ENCODE data around the gene TJAP1. TPM values are rescaled to one million over a fixed set of nuclear protein-coding genes. Genes with fewer than 3 reads are reported as not detected.

Gene TJAP1
- total and polyA plus RNA-seq, 2 donors = 10.5 to 29.7 TPM

DNA sequence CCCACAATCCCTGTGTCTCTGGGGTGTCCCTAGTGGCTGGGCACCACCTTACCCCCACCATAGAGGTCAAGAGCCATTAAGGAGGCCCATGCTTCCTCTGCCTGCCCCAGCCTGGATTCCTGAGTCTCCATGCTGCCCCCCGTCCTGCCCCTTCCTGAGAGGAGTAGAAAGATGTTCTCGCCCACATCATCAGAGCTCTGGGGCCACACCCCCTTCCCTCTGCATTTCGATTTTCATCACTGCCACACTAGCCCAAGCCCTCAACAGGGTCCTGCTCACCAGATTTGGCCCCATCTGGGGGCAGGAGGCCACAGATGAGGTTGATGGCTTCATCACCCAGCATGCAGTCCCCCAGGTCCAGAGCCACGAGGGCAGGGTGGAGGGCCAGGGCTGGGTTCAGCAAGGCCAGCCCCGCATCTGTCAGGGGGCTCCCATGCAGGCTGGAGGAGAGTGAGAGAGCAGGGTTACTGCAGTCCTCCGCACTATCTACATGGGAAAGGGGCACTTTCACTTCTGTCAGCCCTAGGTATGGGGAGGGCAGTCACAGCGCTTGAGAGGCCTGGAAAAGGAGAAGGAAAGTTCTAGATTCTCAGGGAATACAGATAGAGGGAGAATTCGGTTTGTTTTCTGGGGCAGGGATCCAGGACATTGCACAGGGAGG is 31.2 kb downstream of the TJAP1 start:
- Histone ChIP-seq H3K4me1 (ENCODE audit: insufficient read depth) (peaks cover 2% of the 10 kb centered on the region), H3K36me3 (ENCODE audit: insufficient read depth) (peaks cover 8% of the 10 kb centered on the region), H3K4me3 (ENCODE audit: low read depth, low read length) (no peak overlapping the region), H3K27ac (ENCODE audit: low read depth) (no peak overlapping the region)
- no peak for DNase-seq (ENCODE audit: extremely low spot score)
- WGBS = 66% methylated on average over 8 of the region's 8 CpGs

DNA sequence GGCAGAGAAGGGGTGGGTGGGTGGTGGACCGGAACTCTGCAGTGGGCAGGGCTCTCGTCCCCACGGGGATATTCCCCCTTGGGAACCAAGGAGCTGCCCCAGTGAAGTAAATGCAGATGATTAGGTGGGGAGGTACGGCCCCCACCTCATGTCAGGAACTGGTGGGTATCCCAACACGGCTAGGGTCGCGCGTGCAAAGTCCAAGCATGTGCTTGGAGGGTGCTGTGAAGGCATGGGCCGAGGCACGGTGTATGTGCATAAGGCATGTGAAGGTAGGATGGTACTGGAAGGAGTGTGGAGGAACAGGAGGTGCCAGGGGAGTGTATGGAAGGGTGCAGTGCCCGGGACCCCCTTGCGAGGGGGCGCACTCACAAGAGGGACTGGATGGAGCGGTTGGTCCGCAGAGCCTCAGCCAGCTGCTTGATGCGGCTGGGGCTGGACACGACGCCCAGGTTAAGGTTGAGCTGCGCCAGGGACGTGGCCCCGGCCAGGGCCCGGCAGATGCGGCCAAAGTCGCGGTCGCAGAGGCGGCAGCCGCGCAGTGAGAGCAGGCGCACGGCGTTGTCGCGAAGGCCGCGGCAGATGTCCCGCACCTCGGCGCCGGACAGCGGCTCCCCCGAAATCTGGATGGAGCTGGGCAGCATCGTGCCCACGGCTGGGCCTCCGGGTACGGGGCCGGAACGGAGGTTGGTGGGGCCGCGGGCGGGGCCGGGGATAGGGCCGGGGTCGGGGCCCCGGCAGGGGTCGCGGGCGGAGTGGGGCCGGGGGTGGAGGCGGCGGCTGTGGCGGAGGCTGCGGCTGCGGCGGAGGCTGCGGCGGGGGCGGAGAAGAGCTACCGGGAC is 32.0 kb downstream of the TJAP1 start:
- no peak overlapping the region for H3K27ac ChIP-seq (ENCODE audit: low read depth)
- 8% methylated on average over 69 of the region's 69 CpGs for WGBS
- H3K4me1 ChIP-seq (ENCODE audit: insufficient read depth) = peaks cover 2% of the 10 kb centered on the region
- no peak for DNase-seq (ENCODE audit: extremely low spot score)
- H3K36me3 ChIP-seq (ENCODE audit: insufficient read depth) = peaks cover 8% of the 10 kb centered on the region
- peak overlapping the region; percentile 60 for H3K4me3 ChIP-seq (ENCODE audit: low read depth, low read length)

DNA sequence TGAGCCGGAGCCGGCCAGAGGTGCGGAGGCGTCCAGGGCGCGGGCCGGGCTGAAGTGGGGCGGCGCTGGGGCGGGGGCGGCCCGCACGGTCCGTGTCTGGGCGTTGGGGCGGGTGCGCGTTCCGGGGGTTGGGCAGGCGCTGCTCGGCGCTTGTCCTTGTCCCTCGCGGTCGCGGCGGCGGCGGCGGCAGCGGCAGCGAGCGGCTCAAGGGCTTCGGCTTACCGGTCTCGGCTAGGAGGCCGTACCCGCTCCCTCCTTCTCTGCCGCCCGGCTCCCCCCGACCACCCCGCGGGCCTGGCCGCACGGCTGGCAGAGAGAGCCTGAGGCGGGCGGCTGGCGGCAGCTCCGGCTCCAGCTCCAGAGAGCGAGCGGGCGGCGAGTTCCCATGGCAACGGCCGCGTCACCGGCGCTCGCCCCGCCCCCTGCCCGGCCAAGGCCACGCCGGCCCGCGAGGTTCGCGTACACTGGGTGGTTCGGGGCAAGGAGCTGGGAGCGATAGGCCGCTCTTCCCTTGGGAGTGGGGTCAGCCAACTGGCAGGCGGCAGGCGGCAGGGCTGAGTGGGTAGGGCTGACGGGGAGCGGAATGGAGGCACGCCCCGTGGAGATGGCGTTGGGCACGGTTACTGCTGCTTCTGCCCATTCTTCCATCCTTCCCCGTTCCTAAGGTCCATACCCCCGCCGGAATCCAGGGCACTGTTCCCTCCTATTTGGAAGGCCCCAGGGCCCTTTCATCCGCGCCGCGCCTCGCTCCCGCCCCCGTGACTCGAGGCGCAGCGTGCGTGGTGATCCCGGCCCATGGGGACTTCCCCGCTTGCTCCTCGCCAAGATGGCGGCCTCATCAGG is 32.8 kb downstream of the TJAP1 start, which contains the start of gene LRRC73:
LRRC73 (minus strand) TSS at position 363 of the 843 bp plus-strand sequence. CDS start 561 bp downstream, outside the sequence.
- Histone ChIP-seq H3K4me3 (ENCODE audit: low read depth, low read length) (peak within 1 kb of the TSS; percentile 60), H3K4me1 (ENCODE audit: insufficient read depth) (peaks cover 2% of the 10 kb centered on the region), H3K36me3 (ENCODE audit: insufficient read depth) (peaks cover 8% of the 10 kb centered on the region), H3K27ac (ENCODE audit: low read depth) (no peak within 1 kb of the TSS)
- WGBS = 4% methylated on average over 96 of the region's 96 CpGs
- no peak for DNase-seq (ENCODE audit: extremely low spot score)

DNA sequence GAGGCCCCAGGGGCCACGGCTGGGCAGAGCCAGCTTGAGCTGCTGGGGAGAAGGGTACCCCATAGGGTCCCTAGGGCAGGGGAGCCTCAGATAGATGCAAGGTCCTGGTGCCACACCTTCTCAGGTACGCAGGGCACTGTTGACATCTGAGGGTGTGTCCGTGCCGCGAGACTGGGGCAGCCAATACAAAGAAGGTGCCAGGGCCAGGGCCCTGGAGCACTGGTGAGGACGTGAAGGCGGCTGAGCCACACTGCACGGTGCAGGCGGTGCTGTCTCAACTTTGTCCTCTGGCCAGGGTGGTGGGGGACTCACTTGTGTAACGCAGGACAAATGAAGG is 33.4 kb downstream of the TJAP1 start:
- H3K4me3 ChIP-seq (ENCODE audit: low read depth, low read length) = peak overlapping the region; percentile 60
- 77% methylated on average over 10 of the region's 10 CpGs for WGBS
- H3K4me1 ChIP-seq (ENCODE audit: insufficient read depth) = peaks cover 2% of the 10 kb centered on the region
- H3K36me3 ChIP-seq (ENCODE audit: insufficient read depth) = peaks cover 8% of the 10 kb centered on the region
- H3K27ac ChIP-seq (ENCODE audit: low read depth) = no peak overlapping the region
- DNase-seq (ENCODE audit: extremely low spot score) = no peak

DNA sequence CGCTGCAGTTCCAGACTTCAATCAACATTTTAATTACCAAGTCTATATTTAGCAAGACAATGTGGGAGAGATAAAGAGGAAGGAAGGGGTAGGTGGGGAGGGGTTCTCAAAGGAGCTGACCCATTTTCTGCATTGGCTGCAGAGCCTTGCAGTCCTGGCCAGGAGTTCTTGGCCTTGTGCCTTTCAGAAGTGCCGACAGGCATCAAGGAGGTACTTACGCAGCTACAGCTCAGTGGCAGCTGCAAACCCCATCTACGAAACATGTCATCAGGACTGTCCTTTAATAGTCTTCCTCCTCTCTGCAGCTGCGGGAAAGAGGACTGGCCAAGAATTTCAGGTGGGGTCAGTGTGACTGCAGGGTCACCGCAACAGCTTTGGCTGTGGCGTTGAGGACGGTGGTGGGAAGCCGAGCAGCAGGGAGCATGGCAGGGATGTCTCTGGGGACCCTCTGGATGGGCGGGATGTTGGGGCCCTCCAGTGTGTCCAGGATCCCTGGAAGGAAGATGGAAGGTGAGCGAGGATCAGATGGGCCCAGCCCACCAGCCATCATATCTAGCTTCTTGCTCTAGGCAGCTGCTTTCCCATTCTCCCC is 34.5 kb downstream of the TJAP1 start:
- 75% methylated on average over 11 of the region's 11 CpGs for WGBS
- H3K4me3 ChIP-seq (ENCODE audit: low read depth, low read length) = no peak overlapping the region
- H3K4me1 ChIP-seq (ENCODE audit: insufficient read depth) = peaks cover 2% of the 10 kb centered on the region
- H3K36me3 ChIP-seq (ENCODE audit: insufficient read depth) = peaks cover 8% of the 10 kb centered on the region
- no peak overlapping the region for H3K27ac ChIP-seq (ENCODE audit: low read depth)
- DNase-seq (ENCODE audit: extremely low spot score) = no peak

DNA sequence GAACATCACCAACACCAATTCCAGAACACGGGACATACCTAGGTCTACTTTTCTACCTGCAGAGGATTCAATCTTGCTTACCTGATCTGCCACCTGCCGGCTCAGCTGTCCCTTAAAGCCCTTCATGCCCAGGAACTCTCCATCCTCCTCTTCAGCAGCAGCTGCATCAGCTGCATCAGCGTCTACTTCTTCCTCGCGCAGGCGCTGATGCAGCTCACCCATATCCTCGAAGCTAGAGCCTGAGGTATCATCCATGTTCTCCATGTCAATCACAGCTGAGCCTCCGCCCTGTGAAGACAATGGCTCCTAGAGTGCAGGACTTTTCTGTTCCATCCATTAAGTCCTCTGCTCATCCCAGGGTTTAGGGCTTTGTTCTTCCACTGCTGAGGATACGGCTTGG is 38.4 kb downstream of the TJAP1 start:
- Histone ChIP-seq H3K36me3 (ENCODE audit: insufficient read depth) (peaks cover 11% of the 10 kb centered on the region), H3K4me1 (ENCODE audit: insufficient read depth) (no peaks in the 10 kb centered on the region), H3K27ac (ENCODE audit: low read depth) (no peak overlapping the region), H3K4me3 (ENCODE audit: low read depth, low read length) (peak overlapping the region; percentile 82)
- no peak for DNase-seq (ENCODE audit: extremely low spot score)
- WGBS = 75% methylated on average over 9 of the region's 9 CpGs

DNA sequence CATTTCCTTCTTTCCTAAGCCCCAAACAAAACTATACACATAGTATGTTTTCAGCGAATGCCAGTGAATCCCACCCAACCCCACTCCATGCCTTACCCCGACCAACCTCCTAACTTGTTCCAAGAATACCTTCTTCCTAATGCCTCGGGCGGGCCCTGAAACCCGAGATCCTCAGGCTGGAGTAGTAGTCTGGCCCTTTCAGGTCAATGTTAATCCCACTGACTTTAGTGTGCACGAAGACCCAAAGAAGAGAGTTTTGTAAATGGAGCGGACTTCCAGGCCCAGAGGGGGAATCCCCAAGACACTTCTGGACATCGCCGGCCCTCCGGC is 39.0 kb downstream of the TJAP1 start:
- no peak for DNase-seq (ENCODE audit: extremely low spot score)
- Histone ChIP-seq H3K36me3 (ENCODE audit: insufficient read depth) (peaks cover 11% of the 10 kb centered on the region), H3K27ac (ENCODE audit: low read depth) (peak overlapping the region; percentile 70), H3K4me3 (ENCODE audit: low read depth, low read length) (peak overlapping the region; percentile 82), H3K4me1 (ENCODE audit: insufficient read depth) (no peaks in the 10 kb centered on the region)
- 0% methylated on average over 10 of the region's 10 CpGs for WGBS

DNA sequence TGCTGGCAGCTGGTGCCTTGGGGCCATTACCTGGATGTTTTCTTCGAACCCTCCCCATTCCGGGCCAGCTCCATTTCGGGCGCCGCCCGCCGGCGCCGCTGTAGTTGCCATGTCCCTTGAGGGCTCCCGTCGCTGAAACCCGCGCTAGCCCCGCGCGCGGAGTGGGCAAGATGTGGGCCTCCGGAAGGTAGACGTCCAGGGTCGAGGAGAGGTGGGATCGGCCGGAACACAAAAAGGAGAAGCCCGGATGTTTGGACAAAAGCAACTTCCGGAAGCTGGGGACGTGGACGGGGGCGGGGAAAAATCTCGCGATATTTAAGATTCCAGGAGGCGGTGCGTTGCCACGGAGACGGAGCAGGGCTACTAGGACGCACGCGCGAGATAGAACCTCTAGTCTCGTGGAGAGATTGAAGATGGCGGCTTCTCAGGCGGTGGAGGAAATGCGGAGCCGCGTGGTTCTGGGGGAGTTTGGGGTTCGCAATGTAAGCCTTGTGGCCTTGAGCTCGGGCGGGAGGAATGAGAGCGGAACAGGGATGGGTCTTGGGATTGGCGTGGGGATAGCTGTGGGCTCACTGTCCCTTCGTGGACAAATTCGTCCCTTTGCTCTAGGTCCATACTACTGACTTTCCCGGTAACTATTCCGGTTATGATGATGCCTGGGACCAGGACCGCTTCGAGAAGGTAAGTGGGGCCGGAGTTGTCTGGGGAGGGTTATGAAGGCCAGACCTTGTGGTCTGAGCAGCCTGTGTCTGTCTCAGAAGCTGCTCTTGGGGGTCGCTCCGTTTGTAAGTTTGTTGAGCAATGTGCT is 39.5 kb downstream of the TJAP1 start, which contains the start of the genes POLR1C and YIPF3:
POLR1C (plus strand) TSS at position 393 of the 808 bp plus-strand sequence; CDS start at position 414, 21 bp downstream.
YIPF3 (minus strand) TSS at position 230 of the 808 bp plus-strand sequence; CDS start at position 111, 119 bp downstream.
- peak within 1 kb of the TSS; percentile 70 for H3K27ac ChIP-seq (ENCODE audit: low read depth)
- under 1% methylated on average over 57 of the region's 57 CpGs for WGBS
- peak within 1 kb of the TSS; percentile 82 for H3K4me3 ChIP-seq (ENCODE audit: low read depth, low read length)
- peaks cover 11% of the 10 kb centered on the region for H3K36me3 ChIP-seq (ENCODE audit: insufficient read depth)
- no peaks in the 10 kb centered on the region for H3K4me1 ChIP-seq (ENCODE audit: insufficient read depth)
- peak; percentile 98 for DNase-seq (ENCODE audit: extremely low spot score)

DNA sequence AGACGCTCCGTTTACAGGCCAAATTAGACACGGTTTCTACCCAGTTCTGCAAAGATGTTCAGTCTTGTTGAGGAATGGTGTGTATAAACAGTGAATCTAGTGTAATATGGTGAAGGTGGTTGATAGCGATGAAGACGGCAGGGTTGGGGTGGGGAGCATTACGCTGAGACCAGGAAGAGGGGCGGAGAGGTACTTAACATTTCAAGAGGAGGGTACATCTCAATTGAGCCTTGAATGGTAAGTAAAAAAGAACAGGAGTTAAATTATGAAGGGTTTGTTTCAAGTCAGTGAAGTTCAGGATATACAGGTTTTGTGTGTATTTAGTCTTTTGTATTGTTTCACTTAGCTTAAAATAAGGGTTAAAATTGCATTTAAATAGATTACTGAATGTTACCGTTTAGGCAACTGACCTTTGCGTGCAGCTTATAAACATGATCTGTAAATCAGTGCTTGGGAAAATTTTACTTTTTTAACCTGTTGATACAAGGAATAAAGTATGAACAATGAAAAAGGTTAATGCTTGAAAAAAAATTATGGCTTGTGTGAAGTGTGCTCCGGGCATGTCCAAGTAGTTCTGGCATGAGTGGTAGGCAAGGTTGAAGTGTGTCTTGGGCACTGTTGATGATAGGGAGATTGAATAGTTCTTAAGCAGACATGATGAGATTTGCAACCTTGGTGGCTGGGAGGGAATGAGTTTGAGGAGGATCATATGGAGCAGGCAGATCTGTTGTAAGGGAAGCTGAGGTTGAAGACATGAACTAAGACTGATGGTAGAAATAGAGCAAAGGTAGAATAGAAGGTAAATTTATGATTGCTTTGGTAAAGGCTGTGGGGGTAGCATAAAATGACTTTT is 40.4 kb downstream of the TJAP1 start:
- Histone ChIP-seq H3K4me1 (ENCODE audit: insufficient read depth) (no peaks in the 10 kb centered on the region), H3K36me3 (ENCODE audit: insufficient read depth) (peaks cover 6% of the 10 kb centered on the region), H3K4me3 (ENCODE audit: low read depth, low read length) (peak overlapping the region; percentile 82), H3K27ac (ENCODE audit: low read depth) (no peak overlapping the region)
- DNase-seq (ENCODE audit: extremely low spot score) = no peak
- WGBS = 5% methylated on average over 10 of the region's 10 CpGs

DNA sequence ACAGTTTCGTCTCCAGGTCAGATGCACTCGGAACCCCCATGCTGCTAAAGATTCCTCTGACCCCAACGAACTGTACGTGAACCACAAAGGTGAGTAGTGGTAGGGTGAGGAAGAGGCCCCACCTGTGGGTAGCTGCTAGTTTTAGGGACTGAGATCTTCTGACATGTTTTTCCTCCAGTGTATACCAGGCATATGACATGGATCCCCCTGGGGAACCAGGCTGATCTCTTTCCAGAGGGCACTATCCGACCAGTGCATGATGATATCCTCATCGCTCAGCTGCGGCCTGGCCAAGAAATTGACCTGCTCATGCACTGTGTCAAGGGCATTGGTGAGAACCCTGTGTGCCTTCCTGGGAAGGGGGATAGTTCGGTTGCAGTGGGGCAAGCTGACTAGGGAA is 42.7 kb downstream of the TJAP1 start:
- DNase-seq (ENCODE audit: extremely low spot score) = no peak
- peaks cover 9% of the 10 kb centered on the region for H3K36me3 ChIP-seq (ENCODE audit: insufficient read depth)
- no peaks in the 10 kb centered on the region for H3K4me1 ChIP-seq (ENCODE audit: insufficient read depth)
- WGBS = 93% methylated on average over 8 of the region's 8 CpGs
- H3K4me3 ChIP-seq (ENCODE audit: low read depth, low read length) = no peak overlapping the region
- no peak overlapping the region for H3K27ac ChIP-seq (ENCODE audit: low read depth)

DNA sequence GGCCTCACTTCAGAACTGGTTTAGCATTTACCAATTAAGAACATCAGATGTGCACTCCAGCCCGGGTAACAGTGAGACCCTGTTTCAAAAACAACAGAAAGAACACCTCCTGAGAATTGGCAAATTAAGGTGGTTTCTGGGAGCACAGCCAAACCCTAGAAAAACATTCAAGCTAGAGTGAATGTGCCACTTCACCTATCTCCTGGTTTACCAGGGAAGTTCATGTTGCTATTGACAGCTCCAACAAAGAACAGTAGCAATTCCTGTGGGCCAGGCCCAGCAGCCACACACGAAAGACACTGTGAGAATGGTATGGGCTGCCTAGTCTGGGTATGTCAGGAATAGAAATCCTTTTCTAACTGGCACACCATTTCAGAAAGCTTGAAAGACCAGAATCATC is 44.5 kb downstream of the TJAP1 start:
- H3K36me3 ChIP-seq (ENCODE audit: insufficient read depth) = peaks cover 10% of the 10 kb centered on the region
- no peak overlapping the region for H3K4me3 ChIP-seq (ENCODE audit: low read depth, low read length)
- H3K4me1 ChIP-seq (ENCODE audit: insufficient read depth) = no peaks in the 10 kb centered on the region
- DNase-seq (ENCODE audit: extremely low spot score) = no peak
- 80% methylated on average over 2 of the region's 2 CpGs for WGBS
- no peak overlapping the region for H3K27ac ChIP-seq (ENCODE audit: low read depth)

Measured in urinary bladder (tissue), 4 donors.